NCI-H1694 treated with DMSO at 0.1 percent for 48 hours (cell line): ENCODE results near the gene CDCA3.
A peak's percentile ranks its signal among the peaks of the same experiment; 100 is the strongest.
"Not testable (repeated sequence)": the region's sequence is repeated elsewhere in the genome, so short reads cannot be mapped to it uniquely, and the experiment has no call there.

ENCODE experiments used
- DNase-seq: peaks from one replicate; lab custom pipeline; 2025; lab: John Stamatoyannopoulos, UW

CDCA3 gene

DNA sequence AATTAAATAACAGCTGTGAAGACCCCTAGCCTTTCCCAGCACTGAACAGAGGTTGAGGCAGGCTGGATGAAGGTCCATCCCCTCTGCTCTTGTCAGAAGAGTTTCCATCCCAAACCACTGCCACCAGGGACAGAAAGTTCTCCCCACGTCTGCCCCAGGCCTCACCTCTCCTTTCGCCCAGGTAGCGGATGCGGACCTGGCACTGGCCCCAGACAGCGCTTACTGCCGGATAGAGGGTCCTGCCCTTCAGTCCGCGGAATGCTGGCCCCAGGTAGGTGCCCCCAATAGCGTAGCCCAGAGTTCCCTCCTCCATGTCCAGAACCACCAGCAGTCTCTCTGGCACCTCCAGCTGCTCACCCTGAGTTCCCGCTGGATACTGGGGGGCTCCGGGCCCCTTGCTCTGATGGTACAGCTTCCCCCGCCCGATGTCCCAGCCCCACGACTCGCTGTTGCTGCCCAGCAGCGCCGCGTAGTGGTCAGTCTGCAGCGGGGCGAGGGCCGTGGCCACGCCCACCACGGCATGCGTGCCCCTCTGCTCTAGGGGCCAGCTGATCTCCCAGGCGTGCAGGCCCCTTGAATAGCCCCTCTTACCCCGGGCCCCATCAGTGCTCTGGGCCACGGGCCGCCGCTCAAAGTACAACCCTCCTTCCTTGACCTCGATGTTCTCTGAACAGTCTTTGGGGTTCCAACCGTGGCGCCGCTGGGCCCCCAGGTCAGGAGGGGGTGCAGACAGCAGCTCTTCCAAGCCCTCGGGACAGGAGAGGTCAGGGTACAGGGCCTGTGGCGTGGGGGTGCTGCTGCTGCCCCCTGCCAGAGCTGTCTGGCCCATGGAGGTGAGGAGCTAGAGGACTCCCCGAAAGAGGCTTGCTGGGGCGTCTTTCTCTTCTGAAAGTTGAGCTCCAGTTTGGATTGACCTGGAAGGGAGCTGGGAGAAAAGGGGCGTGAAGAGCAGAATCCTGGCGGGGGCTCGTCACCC lies 21.3 kb upstream of the CDCA3 start:
- DNase-seq, result peak; percentile 59

DNA sequence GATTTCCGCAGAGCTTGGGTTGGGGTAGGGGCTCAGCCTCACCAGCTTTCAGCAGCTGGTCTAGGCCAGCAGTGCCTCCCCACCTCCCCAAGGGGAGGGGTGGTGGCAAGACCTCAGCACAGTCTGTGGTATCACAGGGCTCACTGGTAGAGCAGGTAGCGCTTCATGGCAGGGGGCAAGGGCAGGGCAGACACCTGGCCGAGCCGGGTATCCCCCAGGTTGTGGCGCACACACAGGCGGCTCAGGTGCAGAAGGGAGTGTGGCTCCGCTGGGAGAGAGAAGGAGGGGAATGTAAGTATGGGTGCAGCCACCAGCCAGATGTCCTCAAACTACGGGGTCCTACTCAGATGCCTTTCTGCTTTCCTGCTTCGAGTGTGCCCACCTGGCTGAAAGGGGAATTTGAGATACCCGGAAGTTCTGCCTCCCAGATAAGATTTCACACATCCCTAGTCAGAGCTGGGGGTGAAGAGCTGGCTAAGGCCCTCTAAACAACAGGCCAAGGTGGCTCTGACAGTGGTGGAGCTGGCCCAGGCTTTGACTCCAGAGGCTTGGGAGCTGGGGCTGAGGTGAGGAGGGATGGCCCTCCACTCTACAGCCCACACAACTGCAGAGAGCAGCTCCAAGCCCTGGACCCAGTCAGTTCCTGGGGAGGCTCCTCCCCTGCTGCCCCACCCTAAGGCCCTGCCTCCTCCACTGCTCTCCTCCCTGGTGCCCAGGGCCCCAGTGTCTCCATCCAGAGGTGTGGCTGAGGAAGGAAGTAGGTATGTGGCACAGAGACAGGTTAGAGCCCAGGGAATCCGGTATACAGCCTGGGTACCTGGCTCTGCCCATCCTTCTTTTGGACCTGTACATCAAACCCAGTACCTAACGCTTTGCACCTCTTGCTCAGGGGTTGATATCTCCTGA lies 20.2 kb upstream of the CDCA3 start:
- DNase-seq, result no peak

DNA sequence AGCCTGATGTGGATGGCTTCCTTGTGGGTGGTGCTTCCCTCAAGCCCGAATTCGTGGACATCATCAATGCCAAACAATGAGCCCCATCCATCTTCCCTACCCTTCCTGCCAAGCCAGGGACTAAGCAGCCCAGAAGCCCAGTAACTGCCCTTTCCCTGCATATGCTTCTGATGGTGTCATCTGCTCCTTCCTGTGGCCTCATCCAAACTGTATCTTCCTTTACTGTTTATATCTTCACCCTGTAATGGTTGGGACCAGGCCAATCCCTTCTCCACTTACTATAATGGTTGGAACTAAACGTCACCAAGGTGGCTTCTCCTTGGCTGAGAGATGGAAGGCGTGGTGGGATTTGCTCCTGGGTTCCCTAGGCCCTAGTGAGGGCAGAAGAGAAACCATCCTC lies 19.2 kb upstream of the CDCA3 start:
- not testable (repeated sequence) for DNase-seq

DNA sequence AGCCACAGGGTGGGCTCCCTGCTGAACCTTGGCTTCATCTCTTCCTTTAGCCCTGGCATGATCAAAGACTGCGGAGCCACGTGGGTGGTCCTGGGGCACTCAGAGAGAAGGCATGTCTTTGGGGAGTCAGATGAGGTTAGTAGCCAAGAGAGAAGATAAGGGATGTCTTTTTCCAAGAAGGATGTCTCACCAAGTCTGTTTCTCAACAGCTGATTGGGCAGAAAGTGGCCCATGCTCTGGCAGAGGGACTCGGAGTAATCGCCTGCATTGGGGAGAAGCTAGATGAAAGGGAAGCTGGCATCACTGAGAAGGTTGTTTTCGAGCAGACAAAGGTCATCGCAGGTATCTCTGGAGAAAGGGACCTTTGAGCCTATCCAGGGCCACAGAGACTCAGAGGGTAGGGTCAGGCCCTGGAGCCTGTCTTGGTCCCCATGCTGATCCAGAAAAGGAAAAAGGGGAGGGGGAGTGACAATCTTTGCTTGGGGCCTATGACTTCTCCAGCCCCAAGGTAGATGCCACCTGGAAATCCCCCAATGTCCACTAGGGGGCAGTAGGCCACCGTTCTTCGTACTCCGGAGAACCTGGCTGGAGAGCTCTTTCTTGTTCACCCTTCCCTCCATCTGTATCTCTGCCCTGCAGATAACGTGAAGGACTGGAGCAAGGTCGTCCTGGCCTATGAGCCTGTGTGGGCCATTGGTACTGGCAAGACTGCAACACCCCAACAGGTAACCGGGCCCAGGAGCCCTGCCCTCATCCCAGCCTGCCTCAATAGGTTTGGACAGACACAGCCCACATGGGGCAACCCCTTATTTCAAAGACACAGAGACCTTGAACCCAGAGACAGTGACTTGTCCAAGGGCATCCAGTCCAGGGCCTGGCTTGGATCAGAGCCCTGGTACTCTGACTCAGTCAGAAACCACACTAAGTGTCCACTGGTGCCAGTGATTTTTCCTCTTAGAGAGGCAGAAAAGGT lies 18.2 kb upstream of the CDCA3 start:
- peak; percentile 83 for DNase-seq

DNA sequence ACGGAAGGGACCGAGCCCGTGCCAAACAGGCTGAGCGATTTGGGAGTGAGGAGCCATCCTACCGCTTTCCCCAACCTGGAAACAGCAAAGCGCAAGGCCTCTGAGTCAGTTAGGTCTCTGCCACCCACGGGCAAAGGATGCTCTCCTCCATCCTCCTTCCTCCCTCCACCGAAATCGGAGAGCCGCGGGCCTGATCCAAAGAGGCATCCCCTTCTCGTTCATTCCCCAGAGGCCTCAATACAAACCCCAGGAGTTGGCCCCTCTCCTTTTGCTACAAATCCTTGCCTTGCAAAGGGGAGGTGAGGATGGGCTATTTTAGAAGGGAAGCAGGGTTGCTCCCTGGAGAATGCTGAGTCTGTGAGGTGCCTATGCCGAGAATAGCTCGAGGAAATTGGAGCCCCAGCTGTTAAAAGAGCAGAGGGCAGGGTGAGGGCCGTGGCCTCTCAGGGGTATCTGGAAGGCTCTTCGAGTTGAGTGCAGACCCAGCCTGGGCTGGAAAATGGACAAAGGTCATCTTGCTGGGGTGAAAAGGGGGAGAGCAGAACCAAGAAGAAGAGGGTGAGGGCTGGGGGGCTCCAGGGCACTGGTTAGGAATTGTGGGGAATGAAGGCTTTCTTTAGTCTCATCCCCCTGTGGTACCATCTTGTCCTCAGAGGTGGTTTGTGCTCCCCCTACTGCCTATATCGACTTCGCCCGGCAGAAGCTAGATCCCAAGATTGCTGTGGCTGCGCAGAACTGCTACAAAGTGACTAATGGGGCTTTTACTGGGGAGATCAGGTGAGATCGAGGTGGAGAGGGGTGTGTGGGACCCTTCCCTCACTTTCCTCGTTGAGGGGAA lies 17.3 kb upstream of the CDCA3 start:
- DNase-seq, result no peak

DNA sequence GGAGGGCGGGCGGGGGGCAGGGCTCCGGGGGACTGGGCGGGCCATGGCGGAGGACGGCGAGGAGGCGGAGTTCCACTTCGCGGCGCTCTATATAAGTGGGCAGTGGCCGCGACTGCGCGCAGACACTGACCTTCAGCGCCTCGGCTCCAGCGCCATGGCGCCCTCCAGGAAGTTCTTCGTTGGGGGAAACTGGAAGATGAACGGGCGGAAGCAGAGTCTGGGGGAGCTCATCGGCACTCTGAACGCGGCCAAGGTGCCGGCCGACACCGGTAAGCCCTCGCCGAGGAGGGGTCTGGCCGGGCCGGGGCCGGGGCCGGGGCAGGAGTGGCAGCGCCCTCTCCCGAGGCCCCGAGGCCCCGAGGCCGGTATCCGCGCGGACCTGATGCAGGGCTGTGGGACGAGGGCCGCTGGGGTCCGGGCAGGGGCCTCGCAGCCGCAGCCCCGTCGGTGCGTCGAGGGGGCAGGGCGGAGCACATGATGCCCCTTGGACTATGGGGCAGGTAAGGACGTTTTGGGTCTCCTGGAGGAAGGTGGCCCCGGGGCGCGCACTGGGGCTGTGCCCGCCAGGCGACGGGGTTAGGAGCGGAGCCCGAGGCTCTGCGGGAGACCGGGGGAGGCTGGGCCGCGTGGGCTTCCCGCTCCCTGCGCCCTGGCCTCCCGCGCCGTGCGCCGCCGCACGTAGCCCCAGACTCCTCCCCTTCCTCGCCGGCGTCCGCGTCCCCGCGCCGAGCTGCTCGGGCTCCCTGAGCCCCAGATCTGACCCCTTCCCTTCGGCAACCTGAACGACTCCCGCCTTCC lies 16.5 kb upstream of the CDCA3 start, which contains the start of gene TPI1:
TSS of gene TPI1 (plus strand) at position 119 of the 798 bp plus-strand sequence. CDS start at position 155, 36 bp downstream.
- peak; percentile 78 for DNase-seq

DNA sequence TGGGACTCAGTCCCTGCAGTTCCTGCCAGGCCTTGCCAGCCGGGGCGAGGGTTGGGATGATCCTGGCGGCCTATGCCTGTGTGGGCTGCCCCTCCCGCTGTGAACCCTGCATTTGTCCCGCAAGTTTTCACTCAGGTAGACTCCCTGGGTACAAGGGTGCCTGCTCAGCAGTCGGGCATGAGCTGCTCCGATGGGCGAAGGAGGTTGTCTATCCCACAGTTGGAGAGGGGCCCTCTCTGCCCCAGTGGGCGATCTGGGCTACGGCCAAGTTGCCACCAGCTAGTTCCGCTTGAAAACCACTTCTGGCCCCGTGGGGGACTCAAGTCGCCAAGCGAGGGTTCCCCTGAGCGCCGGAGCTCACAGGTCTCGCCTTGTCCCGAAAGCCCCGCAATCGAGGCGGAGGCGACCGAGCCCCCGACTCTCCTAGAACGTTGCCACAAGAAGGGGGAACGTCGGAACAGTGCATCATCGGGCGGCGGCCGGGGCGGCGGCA lies 15.9 kb upstream of the CDCA3 start:
- DNase-seq, result no peak

DNA sequence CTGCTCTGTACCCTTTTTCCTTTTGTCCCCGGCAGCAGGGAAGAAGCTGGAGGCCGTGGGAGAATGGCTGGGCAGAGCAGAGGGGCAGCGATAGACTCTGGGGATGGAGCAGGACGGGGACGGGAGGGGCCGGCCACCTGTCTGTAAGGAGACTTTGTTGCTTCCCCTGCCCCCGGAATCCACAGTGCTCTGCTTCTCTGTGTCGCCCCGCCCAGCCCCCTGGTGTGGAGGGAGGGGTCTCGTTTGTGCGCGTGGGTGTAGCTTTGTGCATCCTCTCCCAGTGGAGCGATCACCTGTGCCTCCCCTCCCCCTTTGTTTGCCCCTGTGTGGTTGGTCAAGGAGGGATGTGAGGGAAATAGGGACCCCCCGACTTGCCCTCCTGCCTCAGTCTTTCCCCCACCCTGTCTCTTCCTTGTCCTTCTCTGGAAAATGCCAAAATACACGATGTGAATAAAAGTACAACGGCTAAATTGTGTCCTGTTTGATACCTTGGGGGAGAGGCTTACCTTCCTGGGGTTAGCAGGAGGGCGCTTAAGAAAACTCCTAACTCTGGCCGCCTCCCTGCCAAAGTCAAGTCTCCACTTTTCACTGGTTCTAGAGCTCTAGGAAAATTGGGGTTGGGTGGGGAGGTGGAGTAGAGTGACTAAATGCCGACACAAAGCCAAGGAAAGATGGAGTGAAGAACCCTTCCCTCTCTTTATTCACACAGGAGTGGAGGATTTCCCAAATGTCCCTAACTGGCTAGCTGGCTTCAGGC lies 15.3 kb upstream of the CDCA3 start:
- DNase-seq, result no peak

DNA sequence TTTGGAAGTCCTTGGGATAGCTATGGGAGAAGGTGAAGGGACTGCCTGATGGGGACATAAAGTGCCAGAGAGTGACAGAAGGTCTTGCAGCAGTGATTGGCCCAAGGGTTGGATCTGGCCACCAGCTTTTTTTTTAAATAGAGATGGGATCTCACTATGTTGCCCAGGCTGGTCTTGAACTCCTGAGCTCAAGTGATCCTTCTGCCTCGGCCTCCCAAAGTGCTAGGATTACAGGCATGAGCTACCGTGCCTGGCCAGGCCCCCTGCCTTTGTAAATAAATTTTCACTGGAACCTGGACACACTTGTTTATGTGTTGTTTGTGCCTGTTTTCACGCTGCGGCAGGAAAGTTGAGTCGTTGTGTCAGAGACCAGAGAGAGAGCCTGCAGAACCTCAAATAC lies 14.2 kb upstream of the CDCA3 start:
- DNase-seq, result not testable (repeated sequence)

DNA sequence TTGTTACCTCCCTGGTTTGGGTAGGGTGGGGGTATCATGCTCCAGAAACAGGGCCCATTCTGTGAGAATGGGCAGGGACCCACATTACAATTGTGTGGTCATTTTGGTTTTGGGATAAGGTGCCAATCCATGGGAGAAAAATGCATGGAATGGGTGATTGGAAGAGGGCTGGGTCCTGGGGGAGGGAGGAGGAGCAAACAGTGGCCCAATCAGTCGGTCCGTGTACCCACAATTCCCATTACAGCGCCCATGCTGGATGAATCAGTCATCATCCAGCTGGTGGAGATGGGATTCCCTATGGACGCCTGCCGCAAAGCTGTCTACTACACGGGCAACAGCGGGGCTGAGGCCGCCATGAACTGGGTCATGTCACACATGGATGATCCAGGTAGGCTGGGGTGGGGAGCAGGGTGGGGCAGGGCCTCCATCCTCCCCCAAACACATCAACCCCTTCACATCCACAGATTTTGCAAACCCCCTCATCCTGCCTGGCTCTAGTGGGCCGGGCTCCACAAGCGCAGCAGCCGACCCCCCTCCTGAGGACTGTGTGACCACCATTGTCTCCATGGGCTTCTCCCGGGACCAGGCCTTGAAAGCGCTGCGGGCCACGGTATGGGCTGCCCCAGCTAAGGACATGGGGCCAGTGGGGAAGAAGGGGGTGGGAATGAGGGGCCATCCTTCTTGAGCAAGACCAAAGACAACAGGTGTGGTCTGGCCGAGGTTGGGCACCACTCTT lies 12.7 kb upstream of the CDCA3 start:
- no peak for DNase-seq

DNA sequence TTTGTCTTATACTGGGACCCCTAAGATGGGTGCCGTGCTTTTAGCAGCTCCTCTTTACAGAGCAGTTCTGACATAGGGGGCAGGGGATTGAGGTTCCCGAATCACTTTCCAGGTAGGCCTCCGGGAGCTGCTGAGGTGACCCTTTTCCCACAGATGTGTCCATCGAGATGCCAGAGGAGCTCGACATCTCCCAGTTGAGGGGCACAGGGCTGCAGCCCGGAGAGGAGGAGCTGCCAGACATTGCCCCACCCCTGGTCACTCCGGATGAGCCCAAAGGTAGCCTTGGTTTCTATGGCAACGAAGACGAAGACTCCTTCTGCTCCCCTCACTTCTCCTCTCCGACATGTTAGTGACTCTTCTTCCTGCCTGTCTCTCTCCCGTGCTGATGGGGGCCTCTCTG lies 11.9 kb upstream of the CDCA3 start:
- no peak for DNase-seq

DNA sequence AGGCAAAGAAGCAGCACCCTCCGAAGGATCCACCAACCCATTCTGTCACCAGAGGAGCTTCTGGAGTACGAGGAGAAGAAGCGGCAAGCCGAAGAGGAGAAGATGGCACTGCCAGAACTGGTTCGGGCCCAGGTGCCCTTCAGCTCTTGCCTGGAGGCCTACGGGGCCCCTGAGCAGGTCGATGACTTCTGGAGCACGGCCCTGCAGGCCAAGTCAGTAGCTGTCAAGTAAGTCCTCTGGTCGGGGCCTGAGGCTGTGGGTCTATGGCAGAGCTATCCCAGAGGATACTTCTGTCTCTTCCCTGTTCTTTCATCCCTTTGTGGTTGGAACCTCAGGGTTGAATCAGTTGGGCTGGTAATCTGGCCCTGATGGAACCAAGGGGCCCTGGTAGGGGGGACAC lies 10.3 kb upstream of the CDCA3 start:
- DNase-seq, result no peak

DNA sequence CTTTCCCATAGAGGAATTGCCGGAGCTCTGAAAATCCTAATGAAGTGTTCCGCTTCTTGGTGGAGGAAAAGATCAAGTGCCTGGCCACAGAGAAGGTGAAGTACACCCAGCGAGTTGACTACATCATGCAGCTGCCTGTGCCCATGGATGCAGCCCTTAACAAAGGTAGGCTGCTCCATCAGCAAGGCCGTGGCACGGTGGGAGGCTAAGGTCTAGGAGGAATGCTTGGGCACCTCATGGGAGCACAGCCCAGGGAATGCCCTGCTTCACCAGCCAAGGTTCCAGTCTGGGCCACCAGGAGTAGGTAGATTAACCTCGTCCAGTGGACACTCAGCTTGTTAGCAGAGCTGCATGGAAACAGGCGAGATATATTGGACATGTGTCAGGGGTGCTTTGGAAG lies 9.9 kb upstream of the CDCA3 start:
- DNase-seq, result no peak

DNA sequence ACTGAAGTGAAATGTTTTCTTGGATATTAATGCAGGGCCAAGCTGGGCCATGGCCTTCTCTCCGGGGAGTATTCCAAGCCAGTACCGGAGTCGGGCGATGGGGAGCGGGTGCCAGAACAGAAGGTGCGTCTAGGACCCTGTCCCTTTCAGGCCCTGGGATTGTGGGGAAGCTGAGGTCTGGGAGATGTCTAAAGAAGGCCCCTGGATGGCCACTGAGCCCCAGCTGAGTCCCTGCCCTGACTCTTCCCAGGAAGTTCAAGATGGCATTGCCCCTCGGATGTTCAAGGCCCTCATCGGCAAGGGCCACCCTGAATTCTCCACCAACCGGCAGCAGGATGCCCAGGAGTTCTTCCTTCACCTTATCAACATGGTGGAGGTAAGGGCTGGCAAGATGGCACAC lies 9.0 kb upstream of the CDCA3 start:
- DNase-seq, result no peak

DNA sequence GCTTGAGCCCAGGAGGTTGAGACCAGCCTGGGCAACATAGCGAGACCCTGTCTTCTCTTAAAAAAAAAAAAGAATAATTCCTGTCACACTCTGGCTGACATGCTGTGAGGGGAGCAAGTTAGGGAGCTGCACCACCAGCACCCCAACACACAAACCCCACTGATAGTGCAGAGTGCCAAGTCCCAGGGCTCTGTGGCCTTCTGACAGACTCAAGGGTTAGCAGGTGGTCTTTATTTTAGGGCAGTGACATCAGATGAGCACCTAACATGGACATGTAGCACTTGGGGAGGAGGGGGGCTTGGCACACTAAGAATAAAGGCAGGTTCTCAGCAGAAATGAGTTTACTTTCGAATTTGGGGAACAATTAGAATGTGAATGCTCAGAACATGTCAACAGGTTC lies 7.7 kb upstream of the CDCA3 start:
- no peak for DNase-seq

DNA sequence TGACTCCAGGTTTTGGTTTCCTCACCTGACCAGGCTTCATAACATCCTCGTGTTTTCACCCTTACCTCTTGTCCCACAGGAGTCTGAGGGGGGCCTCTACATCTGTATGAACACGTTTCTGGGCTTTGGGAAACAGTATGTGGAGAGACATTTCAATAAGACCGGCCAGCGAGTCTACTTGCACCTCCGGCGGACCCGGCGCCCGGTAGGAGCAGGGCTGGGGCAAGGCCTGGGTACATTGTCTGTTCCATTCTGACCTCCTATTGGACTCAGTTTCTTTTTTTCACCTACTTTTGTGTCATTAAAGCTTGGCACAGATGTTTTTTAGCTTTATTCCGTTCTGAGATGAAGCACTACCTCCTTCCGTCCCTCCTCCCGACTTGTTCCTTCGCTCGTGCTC lies 4.2 kb upstream of the CDCA3 start:
- DNase-seq, result no peak

DNA sequence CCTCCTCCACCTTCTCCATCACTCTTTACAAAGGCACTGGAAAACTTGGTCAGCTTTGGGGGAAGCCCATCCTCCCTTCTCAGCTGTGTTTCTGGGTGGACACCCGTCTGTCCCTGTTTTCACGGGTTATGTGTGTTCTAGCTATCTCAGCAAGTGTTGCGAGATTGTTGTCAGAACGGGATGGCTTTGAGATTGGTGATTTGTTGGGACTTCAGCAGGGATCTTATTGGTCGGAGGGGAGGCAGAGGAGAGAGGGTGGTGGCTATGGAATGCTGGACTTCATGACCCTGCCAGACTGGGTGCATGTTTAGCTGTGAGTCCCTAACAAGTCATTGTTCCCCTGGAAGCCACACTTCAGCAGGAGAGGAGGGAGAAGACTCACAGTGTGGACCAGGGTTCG lies 3.0 kb upstream of the CDCA3 start:
- no peak for DNase-seq

DNA sequence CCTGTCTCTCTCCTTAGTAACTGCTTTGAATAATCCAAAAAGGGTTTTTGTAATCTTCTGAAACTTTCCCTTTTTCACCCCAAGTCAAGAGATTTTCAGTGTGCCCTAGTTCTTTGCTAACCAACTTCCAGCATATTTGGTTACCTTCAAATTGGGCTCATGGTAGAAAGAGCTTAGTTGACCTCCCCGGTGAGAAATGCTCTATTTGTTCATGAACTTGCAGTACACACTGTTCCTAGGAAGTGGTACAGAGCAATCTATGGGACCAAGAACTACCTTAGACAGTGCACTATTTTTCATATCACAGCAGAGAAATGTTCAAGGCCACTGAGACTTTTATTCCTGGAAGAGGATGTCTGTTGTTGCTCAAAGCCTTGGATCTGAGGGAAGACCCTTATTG lies 2.5 kb upstream of the CDCA3 start:
- DNase-seq, result no peak
